ENCODE data around the gene CCDC85A. TPM values are rescaled to one million over a fixed set of nuclear protein-coding genes. Genes with fewer than 3 reads are reported as not detected.
"Not testable (repeated sequence)": the region's sequence is repeated elsewhere in the genome, so short reads cannot be mapped to it uniquely, and the experiment has no call there.

Gene CCDC85A
- not detected for total RNA-seq

DNA sequence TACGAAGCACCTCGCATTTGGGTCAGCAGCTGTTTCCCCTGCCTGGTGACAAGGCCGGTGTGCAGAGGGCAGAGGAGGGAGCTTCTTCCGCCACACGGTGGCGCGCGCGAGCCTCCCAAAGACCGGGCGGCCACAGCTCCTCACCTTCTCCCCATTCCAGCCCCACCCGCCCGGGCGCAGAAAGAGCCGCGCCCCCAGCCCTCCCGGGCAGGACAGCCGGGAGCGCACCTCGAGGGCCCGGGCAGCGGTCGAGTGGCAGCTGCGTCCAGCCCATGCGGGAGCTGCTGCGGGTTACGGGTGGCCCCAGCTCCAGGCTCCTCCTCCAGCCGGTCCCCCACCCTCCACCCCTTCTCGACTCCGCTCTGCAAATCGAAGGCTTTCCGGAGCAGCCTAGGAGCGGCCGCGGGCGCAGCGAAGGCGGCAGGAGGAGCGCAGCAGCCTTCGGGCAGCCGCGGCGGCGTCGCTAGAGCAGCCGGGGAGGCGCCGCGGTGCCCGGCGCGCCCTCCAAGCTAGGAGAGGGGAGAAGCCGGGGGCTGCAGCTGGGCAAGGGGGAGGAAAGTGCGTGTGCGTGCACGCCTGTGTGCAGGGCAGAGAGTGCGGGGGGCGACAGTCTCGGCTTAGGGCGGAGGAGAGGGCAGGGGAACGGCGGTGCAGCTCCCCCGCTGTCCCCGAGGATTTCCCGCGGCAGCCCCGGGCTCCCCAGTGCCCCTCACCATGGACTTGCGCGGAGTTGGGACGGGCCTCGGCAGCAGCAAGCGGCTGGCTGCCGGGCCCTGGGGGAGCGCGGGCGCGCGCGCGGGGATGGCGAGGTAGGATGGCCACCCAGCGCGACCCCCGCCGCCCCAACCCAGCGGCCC is at the start of gene CCDC85A:
Gene CCDC85A (plus strand): TSS at position 348 of the 857 bp plus-strand sequence. CDS start 635 bp downstream, outside the sequence.
- Histone ChIP-seq H3K4me1 (ENCODE audit: insufficient read depth, low read length) (peaks cover 19% of the 10 kb centered on the region), H3K9me3 (ENCODE audit: low read depth, low read length) (no peaks in the 10 kb centered on the region), H3K4me3 (ENCODE audit: low read length) (no peak within 1 kb of the TSS), H3K27me3 (ENCODE audit: insufficient read depth, low read length) (peaks cover 55% of the 10 kb centered on the region)

GRCh38 chr2:56134861-56135260 is 48.9 kb upstream of the CCDC85A start:
- Histone ChIP-seq H3K4me1 (ENCODE audit: insufficient read depth, low read length) (no peaks in the 10 kb centered on the region), H3K9me3 (ENCODE audit: low read depth, low read length) (no peaks in the 10 kb centered on the region), H3K4me3 (ENCODE audit: low read length) (no peak overlapping the region), H3K27me3 (ENCODE audit: insufficient read depth, low read length) (no peaks in the 10 kb centered on the region)

DNA sequence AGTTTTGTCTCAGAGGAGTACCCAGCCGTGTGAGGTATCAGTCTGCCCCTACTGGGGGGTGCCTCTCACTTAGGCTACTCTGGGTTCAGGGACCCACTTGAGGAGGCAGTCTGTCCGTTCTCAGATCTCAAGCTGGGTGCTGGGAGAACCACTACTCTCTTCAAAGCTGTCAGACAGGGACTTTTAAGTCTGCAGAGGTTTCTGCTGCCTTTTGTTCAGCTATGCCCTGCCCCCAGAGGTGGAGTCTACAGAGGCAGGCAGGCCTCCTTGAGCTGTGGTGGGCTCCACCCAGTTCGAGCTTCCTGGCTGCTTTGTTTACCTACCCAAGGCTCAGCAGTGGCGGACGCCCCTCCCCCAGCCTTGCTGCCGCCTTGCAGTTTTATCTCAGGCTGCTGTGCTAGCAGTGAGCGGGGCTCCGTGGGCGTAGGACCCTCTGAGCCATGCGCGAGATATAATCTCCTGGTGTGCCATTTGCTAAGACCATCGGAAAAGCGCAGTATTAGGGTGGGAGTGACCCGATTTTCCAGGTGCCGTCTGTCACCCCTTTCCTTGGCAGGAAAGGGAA is 41.2 kb upstream of the CCDC85A start:
- H3K27me3 ChIP-seq (ENCODE audit: insufficient read depth, low read length); H3K4me1 ChIP-seq (ENCODE audit: insufficient read depth, low read length); H3K9me3 ChIP-seq (ENCODE audit: low read depth, low read length); H3K4me3 ChIP-seq (ENCODE audit: low read length): not testable (repeated sequence)

DNA sequence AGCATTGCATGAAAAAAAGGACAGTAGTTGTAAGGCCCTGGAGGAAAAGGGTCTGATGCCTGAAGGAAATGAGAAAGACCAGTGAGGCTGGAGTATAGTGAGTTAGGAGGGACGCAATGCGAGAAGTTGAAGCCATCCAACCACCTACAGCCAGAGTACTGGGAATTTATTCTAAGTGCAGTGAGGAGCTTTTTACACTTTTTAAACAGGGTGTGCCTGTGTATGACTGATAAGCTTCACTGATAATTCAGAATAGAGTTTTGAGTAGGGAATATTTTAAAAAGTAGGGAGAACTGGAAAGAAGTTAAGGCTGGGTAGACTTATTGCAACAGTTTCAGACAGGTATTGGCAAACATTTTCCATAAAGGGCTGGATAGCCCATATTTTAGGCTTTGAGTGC is 35.9 kb upstream of the CCDC85A start:
- Histone ChIP-seq H3K4me3 (ENCODE audit: low read length) (no peak overlapping the region), H3K9me3 (ENCODE audit: low read depth, low read length) (no peaks in the 10 kb centered on the region), H3K4me1 (ENCODE audit: insufficient read depth, low read length) (no peaks in the 10 kb centered on the region), H3K27me3 (ENCODE audit: insufficient read depth, low read length) (no peaks in the 10 kb centered on the region)

DNA sequence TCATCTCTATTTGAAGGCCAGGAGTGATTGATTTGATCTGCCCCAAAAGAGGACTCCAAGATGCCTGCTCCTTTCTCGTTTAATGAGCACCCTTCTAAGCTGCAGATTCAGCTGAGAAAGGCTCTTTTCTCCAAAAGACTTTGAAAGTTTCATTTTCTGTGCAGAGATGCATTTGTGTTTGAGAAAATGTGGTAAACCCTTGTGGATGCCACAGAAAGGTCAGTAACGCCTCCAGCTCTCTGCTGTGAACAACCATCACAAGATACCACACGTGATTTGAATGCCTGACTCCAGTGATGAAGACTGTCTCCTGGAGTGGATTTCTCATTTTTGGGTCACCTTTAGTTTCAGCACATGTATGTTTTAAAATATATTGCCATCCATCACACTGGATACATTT is 35.0 kb upstream of the CCDC85A start:
- Histone ChIP-seq H3K4me1 (ENCODE audit: insufficient read depth, low read length) (no peaks in the 10 kb centered on the region), H3K27me3 (ENCODE audit: insufficient read depth, low read length) (no peaks in the 10 kb centered on the region), H3K4me3 (ENCODE audit: low read length) (no peak overlapping the region), H3K9me3 (ENCODE audit: low read depth, low read length) (no peaks in the 10 kb centered on the region)

DNA sequence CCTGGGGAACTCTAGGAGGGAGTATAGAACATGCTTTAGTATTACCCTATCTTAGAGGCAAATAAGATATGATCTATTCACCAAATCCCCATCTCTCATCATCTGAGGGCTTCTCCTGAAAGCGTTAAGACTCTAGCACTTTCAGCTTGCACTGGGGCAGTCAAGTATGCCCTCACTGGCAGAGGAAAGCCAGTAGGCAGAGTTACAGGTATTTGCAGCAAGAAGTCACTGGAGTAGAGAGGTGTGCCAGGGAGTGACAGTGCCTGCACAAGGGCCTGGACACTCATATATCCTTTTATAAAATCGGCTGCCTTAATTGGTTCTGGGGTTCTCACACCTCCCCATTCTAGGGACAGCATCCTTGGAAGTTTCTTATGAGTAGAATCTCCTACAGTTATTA is 31.9 kb upstream of the CCDC85A start:
- no peaks in the 10 kb centered on the region for H3K4me1 ChIP-seq (ENCODE audit: insufficient read depth, low read length)
- no peak overlapping the region for H3K4me3 ChIP-seq (ENCODE audit: low read length)
- no peaks in the 10 kb centered on the region for H3K9me3 ChIP-seq (ENCODE audit: low read depth, low read length)
- H3K27me3 ChIP-seq (ENCODE audit: insufficient read depth, low read length): no peaks in the 10 kb centered on the region

DNA sequence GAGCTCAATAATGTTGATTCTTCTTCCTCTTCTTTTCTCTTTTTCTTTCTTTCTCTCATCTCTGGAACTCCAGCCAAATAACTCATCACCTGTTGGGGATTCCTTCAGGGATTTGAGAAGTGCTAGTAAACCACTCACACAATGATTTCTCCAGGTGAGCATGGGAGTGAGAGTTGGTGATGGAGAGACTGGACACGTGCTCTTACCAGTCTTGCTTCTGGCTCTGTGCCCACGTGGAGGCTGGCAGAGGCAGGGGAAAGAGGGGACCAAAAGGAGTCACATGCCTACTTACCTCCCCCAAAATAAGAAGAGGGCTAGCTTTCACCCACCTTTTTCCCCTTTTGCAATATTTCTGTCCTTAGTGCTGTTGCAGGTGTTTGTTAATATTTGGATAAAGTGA is 28.6 kb upstream of the CCDC85A start:
- Histone ChIP-seq H3K27me3 (ENCODE audit: insufficient read depth, low read length) (no peaks in the 10 kb centered on the region), H3K4me3 (ENCODE audit: low read length) (no peak overlapping the region), H3K4me1 (ENCODE audit: insufficient read depth, low read length) (no peaks in the 10 kb centered on the region)

DNA sequence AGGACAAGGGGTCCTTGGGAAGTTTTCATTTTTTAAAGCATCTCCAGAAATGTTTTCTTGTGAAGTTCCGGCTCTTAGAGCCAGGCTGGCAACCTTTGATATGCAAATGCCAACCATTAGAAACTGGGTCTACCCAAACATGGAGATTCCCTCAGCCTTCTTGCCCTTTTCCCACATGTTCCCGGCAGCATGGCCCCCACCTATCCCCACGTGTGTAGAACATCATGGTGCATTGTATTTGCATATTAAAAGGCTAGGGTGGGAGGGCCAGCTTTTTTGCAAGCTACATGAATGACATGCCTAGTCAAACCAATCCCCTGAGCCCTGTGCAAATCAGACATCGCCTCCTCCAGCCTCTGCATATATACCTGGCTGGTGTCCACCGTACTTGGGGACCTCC is 23.9 kb upstream of the CCDC85A start:
- not testable (repeated sequence) for H3K4me1 ChIP-seq (ENCODE audit: insufficient read depth, low read length); H3K9me3 ChIP-seq (ENCODE audit: low read depth, low read length); H3K4me3 ChIP-seq (ENCODE audit: low read length); H3K27me3 ChIP-seq (ENCODE audit: insufficient read depth, low read length)

More for the DNA sequence above, 28.6 kb upstream of the CCDC85A start:
- H3K9me3 ChIP-seq (ENCODE audit: low read depth, low read length): no peaks in the 10 kb centered on the region

DNA sequence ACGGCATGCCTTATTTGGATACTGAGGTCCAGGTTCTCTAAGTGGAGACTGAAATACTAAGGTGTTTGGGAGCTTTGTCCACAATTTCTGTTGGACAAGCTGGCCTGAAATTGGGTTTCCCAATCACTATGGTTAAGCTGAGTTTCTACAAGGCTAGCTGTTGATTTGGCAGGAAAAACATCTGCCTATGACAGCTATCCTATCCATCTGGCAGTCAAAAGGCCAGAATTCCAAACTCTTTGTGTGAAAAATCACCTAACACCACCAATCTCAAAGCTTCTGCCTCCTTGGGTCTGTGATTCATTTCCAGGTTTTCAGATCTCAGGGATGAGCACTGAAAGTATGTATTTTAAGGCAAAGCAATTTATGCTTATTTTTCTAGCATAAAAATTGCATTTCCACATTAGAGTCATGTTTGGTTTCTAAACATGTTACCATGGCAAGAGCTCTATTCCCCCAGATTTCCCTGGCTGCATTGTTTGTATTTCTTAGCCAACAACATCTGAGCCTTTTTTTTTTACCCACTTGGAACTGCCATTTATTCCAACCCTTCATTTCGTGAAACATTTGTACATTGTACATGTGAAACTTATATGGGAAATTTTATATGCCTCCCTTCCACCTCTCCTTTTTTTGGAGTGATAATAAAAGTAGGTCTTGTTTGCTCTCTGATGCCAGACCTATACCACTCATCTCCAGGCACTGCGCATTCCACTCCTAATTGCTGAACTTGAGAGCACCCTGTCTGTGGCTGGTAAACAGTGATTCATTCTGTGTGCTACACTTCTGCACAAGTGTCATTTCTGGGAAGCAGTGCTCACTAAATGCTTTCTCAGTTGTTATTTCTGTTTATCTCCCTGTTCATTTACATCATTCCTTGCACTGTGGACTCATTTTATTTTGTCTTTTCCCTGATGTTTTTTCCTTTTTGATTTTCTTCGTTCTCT is 15.9 kb upstream of the CCDC85A start:
- H3K9me3 ChIP-seq (ENCODE audit: low read depth, low read length): no peaks in the 10 kb centered on the region
- H3K4me3 ChIP-seq (ENCODE audit: low read length): no peak overlapping the region
- no peaks in the 10 kb centered on the region for H3K4me1 ChIP-seq (ENCODE audit: insufficient read depth, low read length)
- no peaks in the 10 kb centered on the region for H3K27me3 ChIP-seq (ENCODE audit: insufficient read depth, low read length)

DNA sequence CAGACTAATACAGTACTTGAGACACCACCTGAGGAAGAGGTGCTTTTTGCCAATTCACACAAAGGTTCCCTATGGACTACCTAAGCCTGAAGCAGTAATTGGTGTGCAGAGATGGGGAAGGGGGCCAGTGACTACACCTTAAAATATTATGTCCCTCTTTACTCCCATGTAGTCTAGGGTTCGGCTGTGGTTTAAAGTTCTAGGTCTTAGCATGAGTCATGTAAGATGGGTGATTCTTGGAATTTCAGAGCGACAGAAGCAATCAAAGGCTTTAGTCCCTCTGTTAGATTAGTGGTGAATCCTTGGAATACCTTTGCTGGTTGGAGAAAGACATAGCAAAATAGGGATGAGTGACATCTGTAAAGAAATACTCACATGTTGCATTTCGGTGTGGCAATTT is 14.3 kb upstream of the CCDC85A start:
- Histone ChIP-seq H3K4me1 (ENCODE audit: insufficient read depth, low read length) (no peaks in the 10 kb centered on the region), H3K9me3 (ENCODE audit: low read depth, low read length) (no peaks in the 10 kb centered on the region), H3K27me3 (ENCODE audit: insufficient read depth, low read length) (no peaks in the 10 kb centered on the region), H3K4me3 (ENCODE audit: low read length) (no peak overlapping the region)

DNA sequence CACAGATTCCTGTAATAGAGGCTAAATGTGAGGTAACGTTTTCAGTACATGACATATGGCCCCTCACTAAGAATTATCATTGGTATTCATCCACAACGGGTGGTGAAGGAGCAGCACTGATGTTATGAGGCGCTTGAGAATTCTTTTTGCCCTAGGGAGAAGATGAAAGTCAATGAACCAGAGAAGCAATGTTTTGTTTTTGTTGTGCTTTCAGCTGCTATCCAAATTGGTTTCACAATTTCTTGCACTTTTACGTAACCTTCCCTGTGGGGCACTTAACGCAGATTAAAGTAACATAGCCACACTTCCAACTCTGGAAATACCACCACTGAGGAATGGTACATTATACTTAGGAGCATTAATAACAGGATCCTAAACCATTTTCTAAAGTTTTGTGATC is 13.3 kb upstream of the CCDC85A start:
- H3K9me3 ChIP-seq (ENCODE audit: low read depth, low read length): no peaks in the 10 kb centered on the region
- no peaks in the 10 kb centered on the region for H3K27me3 ChIP-seq (ENCODE audit: insufficient read depth, low read length)
- no peaks in the 10 kb centered on the region for H3K4me1 ChIP-seq (ENCODE audit: insufficient read depth, low read length)
- H3K4me3 ChIP-seq (ENCODE audit: low read length): no peak overlapping the region

DNA sequence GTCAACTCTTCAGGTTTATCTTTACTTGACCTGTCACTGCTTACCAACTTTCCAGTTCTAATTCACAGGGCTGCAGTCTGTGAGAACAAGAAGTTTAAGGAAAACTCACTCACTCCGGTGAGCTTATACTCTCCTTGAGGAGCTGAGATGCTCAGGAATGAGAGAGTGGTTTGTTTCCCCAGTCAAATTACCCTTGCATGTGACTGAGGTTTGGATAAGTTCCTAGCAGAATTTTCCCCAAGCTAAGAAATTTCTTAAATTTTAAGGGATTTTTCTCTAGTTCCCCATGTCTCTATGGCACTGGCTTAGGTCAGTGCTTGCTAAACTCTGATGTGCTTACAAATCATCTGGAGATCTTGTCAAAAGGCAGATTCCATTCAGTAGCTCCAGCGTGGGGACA is 12.8 kb upstream of the CCDC85A start:
- H3K9me3 ChIP-seq (ENCODE audit: low read depth, low read length): no peaks in the 10 kb centered on the region
- no peaks in the 10 kb centered on the region for H3K27me3 ChIP-seq (ENCODE audit: insufficient read depth, low read length)
- H3K4me3 ChIP-seq (ENCODE audit: low read length): no peak overlapping the region
- H3K4me1 ChIP-seq (ENCODE audit: insufficient read depth, low read length): no peaks in the 10 kb centered on the region

GRCh38 chr2:56175779-56176178 is 8.0 kb upstream of the CCDC85A start:
- Histone ChIP-seq H3K4me1 (ENCODE audit: insufficient read depth, low read length) (no peaks in the 10 kb centered on the region), H3K4me3 (ENCODE audit: low read length) (no peak overlapping the region), H3K9me3 (ENCODE audit: low read depth, low read length) (no peaks in the 10 kb centered on the region), H3K27me3 (ENCODE audit: insufficient read depth, low read length) (peaks cover 2% of the 10 kb centered on the region)

DNA sequence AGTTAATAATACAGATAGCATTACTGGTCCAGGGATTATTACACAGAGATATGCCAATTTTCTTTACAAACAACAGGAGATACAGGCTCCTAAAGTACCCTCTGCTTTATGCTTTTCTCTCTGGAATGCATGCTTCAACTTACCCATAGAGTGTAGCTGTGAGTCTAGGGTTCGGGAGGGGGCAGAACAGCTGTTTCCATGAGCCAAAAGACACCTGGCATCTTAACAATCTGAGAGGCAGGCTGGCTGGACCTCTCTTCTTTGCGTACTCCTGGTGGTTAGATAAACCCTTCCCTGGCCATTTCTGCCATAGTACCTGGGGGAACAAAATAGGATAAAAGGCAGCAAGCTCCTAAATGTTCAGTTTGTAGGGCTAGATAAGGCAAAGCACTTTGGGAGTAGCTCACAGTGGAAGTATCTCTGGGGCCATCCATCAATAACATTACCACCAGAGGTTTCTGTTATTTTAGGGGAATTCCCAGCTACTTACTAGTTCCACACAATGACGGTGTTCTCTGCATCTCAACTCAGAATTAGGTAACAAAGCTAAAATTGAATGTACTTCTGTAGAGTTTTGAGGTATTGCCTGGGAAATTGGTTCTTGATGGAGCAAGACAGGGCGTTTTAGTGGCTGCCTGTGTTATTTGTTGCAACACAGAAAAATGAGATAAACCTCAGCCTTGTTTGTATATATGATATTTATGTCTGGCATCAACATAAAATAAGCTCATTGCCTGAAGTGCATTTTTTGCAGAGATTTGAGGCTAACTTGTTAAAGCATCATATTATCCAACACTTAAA is 6.2 kb upstream of the CCDC85A start:
- Histone ChIP-seq H3K9me3 (ENCODE audit: low read depth, low read length) (no peaks in the 10 kb centered on the region), H3K4me1 (ENCODE audit: insufficient read depth, low read length) (no peaks in the 10 kb centered on the region), H3K27me3 (ENCODE audit: insufficient read depth, low read length) (peaks cover 15% of the 10 kb centered on the region), H3K4me3 (ENCODE audit: low read length) (no peak overlapping the region)

Data from mononuclear cell (primary cell).